Gastrocnemius medialis (tissue), 4 donors: ENCODE results near the gene PCMT1.

Experiments used
- CTCF ChIP-seq, 5 experiments: fragments of 450-650 bp in 3 of 5; fragments of 200-600 bp in 2 of 5; sonication (generic) in 2 of 5; IDR thresholded peaks in 4 of 5; conservative IDR thresholded peaks in 1 of 5; 1 replicate in 4 of 5; 2 replicates in 1 of 5; pipeline ENCODE4 v1.5.1; 2016 to 2019; ENCODE audit warnings: antibody characterized with exemption in 5 of 5, mild to moderate bottlenecking in 3 of 5, moderate library complexity in 3 of 5
- POLR2A ChIP-seq, 2 donors: fragments of 450-650 bp; IDR thresholded peaks; one replicate each; pipeline ENCODE4 v1.6.1; 2017; ENCODE audit warnings: antibody characterized with exemption in 2 of 2, mild to moderate bottlenecking in 2 of 2, moderate library complexity in 2 of 2

DNA sequence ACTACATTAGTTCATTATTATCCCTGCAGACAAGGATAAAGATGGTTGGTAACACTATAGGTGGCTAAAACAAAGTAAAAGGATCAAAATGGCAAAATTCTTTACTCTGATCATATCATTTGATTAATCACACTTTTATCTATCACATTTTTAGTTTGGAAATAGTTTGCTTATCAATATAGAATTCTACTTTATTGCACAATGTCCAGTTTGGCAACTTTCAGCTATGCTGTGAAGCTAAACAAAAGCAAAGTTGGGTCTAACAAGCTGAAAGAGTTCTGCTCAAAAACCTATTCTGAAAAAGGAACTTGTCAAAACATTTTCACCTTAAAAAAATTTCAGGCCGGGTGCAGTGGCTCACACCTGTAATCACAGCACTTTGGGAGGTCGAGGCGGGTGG, 23.8 kb upstream of the PCMT1 start:
- TF ChIP-seq CTCF (IDR thresholded peaks at IDR 0.05 in 4 of 5, conservative IDR thresholded peaks at IDR 0.05 in 1 of 5): no peak
- TF ChIP-seq POLR2A (IDR thresholded peaks at IDR 0.05): no peak
